Measurements from ENCODE around the gene BAX. TPM values are rescaled to one million over a fixed set of nuclear protein-coding genes. Genes with fewer than 3 reads are reported as not detected.

The BAX gene
- total and polyA plus RNA-seq, 9 of the 15 experiments (the other 6 are each of a cell fraction or from before 2014, with no cell fraction given), result 3.2 to 95.4 (median 44.5) TPM

GRCh38 chr19:48964205-48965039, 9.7 kb downstream of the BAX start (continued):
- TF ChIP-seq CHD7 (IDR thresholded peaks at IDR 0.05; ENCODE audit: low read depth, low read length) (no peak), NR2C2 (CRISPR knock-in tag; IDR thresholded peaks at IDR 0.05) (no peak), NR2C2 (tag; IDR thresholded peaks at IDR 0.05) (0 out of 2 replicates have a peak, but pooled peaks have one; percentile 50), MEIS2 (IDR thresholded peaks at IDR 0.05; ENCODE audit: partially characterized antibody) (no peak), TRIM28 (IDR thresholded peaks at IDR 0.05) (peak; percentile 42; the same call in 1 of the 2 replicates), ARID4B (CRISPR knock-in tag; IDR thresholded peaks at IDR 0.05) (peak; percentile 13; the same call in 1 of the 2 replicates), HDAC6 (IDR thresholded peaks at IDR 0.05; ENCODE audit: low read depth, low read length) (no peak), MYNN (IDR thresholded peaks at IDR 0.05) (no peak), MYNN (CRISPR knock-in tag; IDR thresholded peaks at IDR 0.05) (no peak)
